GM23248 (cell line): ENCODE results near the gene QRICH1.

Experiments
- EZH2 ChIP-seq: fragments of 200-600 bp; sonication (generic); IDR thresholded peaks from 2 replicates; pipeline ENCODE4 v1.6.1; 2018; ENCODE audit warnings: antibody characterized with exemption, mild to moderate bottlenecking; ENCODE audit not compliant: insufficient read depth, poor library complexity, severe bottlenecking
- EZH2phosphoT487 ChIP-seq: fragments of 200-600 bp; sonication (generic); IDR thresholded peaks from 2 replicates; pipeline ENCODE4 v1.6.1; 2018; ENCODE audit warnings: antibody characterized with exemption, moderate library complexity, mild to moderate bottlenecking, low read depth; ENCODE audit not compliant: insufficient read depth

GRCh38 chr3:49120096-49120437 lies 26.2 kb upstream of the QRICH1 start:
- TF ChIP-seq EZH2phosphoT487 (no peak), EZH2 (no peak)
